SK-N-MC (cell line): Measurements from ENCODE around the gene CUL4B.

ENCODE experiments used
- EZH2 ChIP-seq: fragments of 200-600 bp; sonication (generic); IDR thresholded peaks from one replicate; pipeline ENCODE4 v1.6.1; 2017; ENCODE audit warnings: antibody characterized with exemption
- FOXP2 ChIP-seq: optimal IDR thresholded peaks from 2 replicates; pipeline ENCODE3; 2011; ENCODE audit warnings: mild to moderate bottlenecking, moderate library complexity; ENCODE audit not compliant: insufficient read depth; ENCODE audit errors: extremely low read length, control extremely low read depth
- POLR2AphosphoS5 ChIP-seq: IDR thresholded peaks from 2 replicates; pipeline ENCODE4 v1.6.1; 2012; ENCODE audit warnings: mild to moderate bottlenecking, low read depth, low read length, borderline replicate concordance

DNA sequence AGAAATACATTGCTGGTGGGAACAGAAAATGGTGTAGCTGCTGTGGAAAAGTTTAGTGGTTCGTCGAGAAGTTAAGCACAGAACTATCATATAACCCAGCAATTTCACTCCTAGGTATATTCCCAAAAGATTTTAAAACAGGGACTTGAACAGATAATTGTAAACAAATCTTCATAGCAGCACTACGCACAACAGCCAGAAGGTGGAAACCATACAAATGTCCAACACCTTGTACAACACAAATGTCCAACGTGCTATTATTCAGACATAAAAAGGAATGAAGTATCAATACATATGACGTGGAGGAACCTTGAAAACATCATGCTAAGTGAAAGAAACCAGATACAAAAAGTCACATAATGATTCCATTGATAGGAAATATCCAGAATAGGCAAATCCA, 37.9 kb downstream of the CUL4B start:
- TF ChIP-seq EZH2 (no peak), POLR2AphosphoS5 (no peak), FOXP2 (no peak)
